ENCODE data around the gene BMPER.

Gene BMPER

DNA sequence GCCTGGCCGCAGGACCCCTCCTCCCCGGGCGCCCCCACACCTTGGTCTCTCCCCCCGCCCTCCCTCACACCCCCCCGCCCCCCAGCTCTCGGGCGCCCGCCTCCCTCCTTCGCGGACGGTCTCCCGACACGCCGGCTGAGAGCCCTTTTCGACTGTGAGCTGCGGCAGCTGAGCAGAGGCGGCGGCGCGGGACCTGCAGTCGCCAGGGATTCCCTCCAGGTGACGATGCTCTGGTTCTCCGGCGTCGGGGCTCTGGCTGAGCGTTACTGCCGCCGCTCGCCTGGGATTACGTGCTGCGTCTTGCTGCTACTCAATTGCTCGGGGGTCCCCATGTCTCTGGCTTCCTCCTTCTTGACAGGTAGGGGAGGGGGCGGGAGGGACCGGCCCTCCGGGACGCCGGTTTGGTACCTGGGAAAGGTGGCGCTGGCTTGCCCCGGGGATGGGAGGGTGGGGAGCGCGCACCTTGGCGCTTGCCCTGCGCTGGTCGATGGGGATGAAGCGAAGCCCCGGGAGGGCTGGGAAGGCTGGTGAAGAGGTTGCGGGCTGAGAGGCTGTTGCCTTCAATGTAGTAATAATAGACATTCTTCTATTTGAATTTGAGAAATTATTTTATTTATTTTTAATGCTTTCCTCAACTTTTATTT lies at the start of gene BMPER:
BMPER (plus strand) TSS at position 151 of the 644 bp plus-strand sequence; CDS start at position 226, 75 bp downstream.
- peak; percentile 51 for DNase-seq (ENCODE audit: low spot score)

DNA sequence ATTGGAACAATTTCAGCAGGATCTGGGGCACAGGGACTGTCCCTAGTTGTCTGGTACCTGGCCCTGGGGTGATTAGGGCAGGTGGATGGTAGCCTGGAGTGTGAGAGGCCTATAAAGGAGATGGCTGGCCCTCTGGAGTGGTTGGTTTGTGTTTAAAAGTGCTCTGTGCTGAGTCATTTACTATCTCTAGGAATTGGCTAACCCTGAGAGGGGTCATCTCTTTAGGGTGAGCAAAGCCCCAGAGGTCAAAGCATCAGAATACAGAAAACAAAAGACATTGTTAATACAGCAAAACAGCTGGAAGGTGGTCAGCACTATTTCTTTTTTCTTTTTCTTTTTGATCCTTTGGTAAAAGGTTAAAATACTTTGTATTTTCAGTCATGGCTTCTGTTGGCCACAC lies 43.4 kb upstream of the BMPER start:
- no peak for DNase-seq (ENCODE audit: low spot score)

DNA sequence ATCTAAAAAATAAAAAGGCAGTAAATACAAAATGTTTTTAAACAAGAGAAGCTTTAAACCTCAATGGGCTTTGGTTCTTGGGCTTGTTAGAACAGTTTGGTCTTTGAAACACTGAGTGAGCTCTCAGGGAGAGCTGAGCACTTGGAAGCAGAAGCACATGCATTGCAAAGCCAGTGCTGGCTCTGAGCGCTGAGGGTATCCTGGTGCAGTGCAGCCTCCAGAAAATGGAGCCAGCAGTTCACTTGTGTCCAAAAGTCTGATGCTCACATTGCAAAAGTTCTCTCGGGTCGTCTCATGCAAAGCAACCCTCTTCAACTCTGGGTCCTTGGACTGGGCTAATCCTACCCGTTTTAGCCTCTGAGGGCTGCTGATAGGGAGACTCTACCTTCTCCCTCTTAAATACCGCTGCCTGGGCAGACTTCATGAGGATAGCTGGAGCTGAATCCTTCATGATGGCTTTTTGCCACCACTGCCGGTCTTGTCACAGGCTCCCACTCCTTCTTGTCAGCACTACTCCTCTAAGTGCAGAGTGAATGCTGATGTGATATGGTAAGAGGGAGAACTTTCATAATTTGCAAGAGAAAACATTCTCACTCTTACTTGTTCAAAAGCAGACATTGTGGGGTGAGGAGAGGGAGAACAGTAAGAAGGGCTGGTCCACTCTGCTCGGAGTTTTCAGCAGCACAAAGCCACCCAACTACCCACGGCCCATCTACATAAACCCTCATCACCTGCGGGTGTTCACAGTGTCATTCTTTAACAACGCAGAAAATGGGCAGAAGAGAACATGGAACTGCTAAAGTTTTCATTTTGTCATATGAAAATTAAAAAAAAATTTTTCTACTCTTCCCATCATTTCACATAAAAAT lies 42.2 kb upstream of the BMPER start:
- DNase-seq (ENCODE audit: low spot score), result no peak

DNA sequence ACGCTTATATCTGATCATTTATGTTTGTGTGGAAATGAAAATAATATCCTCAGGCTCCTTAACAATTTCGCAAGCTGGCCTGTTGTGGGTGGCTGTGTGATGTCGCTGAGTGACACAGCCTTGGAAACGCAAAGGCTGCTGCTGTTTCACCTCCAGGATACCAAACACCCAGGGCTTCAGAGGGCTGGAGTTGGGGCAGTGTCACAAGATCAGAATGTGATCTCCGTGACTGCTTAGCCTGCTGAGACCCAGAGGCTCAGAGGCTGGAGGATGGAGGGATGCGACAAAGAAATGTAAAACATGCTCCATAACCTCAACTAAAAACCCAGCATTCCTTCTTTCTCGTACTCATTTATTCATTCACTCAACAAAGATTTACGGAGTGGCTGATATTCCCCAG lies 37.2 kb upstream of the BMPER start:
- DNase-seq (ENCODE audit: low spot score), result peak; percentile 90

DNA sequence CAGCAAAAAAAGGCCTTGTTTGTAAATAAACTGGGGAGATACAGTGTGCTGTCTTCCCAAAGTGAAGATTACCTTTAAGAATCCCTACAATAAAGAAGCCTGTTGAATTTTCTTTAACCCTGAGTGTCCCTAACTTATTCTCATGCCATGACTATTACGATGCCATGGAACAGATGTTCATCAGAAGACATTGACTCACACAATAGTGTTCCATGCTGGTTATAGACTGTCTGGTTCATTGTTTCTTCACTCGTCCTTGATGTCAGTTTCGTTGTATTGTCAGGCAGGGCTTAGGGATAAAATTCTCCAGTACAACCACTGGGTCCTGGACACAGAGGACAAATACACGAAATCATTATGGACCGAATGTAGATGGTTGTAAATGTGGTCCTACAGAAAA lies 36.2 kb upstream of the BMPER start:
- no peak for DNase-seq (ENCODE audit: low spot score)

DNA sequence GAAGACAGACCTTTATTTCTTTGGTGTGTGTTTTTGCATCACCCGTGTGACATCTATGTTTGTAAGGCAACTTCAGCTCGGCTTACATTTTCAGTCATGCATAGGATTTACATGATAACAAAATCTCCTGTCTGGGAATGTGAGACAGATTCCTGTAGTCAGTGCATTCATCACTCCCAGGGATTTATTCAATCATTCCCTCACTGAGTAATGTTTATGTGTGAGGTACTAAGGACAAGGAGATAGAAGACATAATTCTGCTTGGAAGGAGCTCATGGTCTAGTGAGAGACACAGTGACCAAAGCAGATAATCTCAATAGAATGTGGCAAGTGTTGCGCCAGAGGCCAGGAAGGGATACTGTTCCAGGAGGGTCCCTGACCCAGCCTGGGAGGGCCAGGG lies 35.2 kb upstream of the BMPER start:
- DNase-seq (ENCODE audit: low spot score), result no peak

DNA sequence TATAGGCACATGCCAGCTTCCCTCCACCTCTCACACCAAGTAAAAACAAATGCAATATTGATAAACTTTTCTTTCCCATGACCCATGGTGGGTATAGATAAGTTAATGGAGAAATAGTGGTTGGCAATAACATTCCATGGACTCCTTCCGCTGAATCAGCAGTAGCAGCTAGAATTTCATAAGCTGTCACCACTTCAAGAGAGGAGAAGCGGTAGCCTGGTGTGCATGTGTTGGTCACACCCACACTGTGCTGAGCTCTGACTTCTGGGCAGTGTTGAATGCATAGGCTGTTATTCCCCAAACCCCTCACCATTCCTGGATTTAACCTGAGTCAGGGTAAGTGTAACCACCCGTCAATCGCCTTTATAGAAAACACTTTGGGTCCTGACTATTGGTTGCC lies 32.5 kb upstream of the BMPER start:
- DNase-seq (ENCODE audit: low spot score), result no peak

DNA sequence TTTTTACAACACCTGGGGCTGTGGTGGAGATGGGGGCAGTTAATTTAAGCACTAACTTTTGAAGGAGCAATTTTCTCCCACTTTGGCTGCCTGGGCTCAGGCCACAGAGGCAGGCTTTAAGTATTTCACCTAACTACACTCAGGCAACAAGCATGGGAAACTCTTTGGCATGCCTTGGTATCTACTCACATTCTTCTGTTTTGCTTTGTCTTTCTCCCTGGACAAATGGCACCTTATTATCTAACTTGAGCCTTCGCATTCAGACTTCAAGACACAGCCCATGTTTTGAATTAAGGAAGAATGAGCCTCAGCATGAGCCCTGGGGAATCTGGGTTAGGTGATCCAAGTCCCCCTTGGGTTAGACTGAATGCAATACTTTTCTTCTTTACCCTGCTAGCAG lies 31.8 kb upstream of the BMPER start:
- DNase-seq (ENCODE audit: low spot score), result no peak

DNA sequence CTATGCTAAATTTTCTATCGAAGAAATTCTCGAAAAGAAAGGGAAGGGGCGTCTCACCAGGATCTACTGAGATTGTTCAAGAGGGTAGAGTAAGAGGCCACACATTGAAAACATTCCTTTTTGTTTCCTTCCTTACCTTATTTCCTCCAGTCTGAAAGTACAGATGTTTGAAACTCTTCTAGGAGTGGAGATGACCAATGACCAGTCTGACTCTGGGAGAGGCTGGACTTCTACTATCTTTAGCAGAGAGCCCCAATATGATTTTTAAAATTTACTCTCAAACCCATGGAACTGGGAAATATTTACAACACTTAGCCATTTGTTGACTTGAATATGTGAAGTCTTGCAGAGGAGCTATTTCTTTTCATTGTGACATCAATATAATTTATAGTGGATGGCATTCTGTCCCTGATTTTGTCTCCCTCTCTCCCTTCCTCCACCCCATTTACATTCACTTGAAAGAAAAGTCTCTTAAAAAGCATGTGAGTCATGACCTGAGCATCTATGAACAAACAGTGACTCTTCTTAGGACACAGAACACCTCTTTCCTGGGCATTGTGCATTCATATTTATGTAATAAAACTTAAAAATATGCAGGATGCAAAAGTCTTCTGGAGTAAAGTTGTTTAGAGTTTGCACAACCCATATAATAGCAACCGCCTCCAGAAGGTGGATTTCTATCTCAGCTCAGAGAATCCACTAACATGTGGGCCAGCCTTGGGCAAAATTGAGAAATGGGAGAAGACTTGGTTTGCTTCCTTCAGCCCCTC lies 31.2 kb upstream of the BMPER start:
- DNase-seq (ENCODE audit: low spot score), result peak; percentile 60

DNA sequence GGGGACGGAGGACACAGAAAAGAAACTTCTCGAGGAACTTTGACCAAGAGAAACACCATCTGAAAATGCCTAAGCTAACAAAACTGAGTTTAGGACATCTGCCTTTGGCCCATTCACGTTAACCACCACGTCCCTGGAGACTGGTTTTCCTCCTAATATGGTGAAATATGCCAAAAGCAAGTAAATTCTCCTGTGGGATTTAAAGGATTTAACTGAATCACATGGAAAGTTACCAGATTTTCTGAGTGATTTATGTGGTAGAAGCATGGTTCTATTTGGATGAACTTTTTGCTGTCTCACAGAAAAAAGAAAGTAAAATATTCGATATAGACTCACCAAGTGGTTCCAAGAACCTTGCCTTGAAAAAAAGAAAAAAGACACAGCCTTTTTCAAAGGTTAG lies 30.4 kb upstream of the BMPER start:
- peak; percentile 78 for DNase-seq (ENCODE audit: low spot score)

DNA sequence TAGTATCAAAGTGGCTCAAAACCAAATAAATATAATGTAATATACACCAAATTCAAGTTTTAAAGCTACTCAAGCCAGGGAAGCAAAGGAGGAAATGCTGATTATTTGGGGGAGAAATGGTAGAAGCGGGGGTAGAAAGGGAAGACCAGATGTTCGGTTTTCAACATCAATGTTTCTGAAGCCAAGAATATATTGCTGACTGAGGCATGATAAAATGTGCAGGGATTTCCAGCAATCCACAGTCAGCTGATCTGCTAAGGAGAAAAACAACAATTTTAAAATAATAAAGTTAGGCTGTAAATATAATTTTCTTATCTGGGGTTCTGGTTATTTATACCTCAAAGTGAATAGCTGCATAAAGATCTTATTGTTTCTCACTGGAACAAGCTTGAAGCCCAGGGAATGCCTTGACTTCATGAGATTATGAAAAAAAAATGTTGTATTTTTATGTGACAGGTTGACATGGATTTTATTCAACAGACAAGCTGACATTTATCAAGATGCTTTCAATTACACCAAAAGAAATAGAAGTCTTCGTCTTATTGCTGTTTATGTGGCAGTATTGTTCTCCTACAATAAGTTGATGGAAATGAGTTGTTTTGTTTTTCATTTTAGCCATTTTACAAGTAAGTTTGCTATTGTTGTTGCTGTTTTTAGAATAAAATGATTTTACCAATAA lies 28.6 kb upstream of the BMPER start:
- no peak for DNase-seq (ENCODE audit: low spot score)

DNA sequence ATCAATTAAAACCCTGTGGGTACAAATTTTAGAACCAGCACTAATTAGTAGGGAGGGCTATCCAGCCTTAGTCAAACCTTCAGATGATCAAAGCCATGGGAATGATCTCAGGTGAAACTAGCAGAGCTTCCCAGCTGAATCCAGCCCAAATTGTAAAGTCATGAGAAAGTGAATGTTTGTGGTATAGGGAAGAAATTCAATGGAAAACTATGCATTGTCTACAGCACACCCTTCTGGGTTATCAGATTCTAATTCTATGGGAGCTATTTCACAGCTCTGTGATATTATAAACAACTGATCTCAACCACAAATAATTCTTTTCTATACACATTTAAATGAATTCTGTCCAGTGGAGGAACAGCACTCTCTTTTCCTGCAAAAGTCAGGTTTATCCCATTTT lies 24.6 kb upstream of the BMPER start:
- DNase-seq (ENCODE audit: low spot score), result no peak

DNA sequence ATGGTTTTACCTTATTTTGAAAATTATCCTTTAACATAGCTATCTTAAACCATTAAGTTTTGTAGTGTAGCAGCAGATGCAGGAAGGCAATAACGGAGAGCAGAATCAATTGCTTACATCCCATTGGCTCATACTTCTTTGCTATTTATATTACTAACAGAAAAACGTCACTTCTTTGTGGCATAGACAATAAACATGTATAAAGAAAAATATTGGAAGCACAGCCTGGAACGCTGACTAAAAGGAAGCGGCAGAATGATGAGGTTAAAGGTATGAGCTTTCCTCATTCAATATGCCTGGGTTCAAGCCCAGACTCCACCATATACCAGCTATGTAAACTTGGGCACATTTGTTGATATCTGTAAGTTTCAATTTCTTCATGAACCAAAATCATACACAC lies 24.0 kb upstream of the BMPER start:
- DNase-seq (ENCODE audit: low spot score), result no peak

DNA sequence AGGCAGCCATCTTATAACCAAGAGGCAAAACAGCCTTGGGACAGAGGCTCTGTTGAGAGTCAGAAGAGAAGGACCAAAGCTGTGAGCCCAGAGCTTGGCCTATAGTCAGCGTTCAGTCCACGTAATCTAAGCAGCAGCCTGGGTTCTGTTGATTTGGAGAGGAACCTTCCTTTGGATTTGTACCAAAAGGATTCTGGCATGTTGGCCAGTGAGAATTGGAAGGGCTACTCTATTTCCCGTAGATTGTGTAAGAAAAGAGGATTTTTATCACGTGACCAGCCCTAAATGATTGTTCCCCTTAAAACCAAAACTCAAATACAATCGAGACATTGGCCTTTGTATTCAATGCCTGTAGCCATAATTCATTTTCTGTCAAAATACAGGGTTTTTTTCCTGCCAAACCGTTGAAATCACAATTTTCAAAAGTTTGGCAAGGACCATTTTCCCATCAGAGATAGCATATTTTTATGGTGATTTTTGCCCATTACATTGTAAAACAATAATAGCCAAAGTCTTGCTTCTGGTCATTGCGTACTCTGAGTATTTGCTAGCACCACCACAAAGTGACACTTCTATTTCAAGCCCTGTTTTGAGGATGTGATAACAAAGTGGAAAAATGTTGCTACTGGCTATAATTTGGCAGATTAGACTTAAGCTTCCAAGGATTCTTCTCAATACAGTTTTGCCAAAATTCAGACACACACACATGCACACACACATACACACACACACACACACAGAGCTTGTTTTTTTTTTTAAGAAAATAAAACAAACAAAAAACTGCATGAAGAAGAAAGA lies 23.1 kb upstream of the BMPER start:
- DNase-seq (ENCODE audit: low spot score), result no peak

DNA sequence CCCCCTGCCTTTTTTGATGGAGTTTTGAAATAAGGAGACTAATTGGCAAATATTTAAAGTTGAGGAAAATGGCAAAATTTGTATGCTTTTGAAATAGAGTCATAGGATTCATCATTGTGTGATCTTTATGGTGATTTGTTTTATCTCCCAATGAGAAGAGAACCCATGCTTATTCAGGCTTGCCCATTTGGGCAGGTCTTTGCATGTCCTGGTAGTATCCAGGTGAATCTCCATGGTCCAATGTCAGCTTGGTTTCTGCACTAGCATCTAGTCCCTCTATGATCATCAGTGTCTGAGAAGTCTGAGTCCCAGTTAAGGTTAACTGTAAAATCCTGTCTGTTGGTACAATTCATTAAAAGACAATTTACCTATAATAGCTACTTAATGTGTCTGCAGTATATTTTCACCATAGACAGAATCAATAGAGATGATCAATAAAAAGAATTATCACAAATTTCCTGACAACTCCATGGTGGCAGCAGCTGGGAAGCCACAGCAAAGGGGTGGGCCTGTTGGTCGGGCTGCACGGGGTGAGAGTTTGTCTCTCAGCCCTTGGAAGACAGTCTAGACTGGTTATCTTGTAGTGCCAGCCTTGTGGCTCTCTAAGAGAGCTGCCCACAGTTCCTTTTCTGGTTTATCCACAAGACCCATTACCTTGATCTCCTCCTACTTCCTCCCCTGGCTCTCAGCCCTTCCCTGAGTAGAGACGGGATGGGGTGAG lies 22.2 kb upstream of the BMPER start:
- no peak for DNase-seq (ENCODE audit: low spot score)

DNA sequence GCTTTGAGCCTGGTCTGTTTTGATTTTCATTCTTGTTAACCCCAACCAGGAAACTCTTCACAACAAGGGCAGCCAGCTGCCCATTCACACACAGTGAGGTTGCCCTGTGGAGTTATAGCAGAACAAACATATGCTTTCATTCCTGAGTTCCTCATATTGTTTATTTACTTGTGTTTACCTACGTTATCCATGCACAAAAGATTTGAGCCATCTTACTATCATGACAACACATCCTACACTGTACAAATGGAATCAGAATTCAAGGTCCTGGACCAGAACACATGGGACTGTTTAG lies 21.7 kb upstream of the BMPER start:
- DNase-seq (ENCODE audit: low spot score), result no peak

DNA sequence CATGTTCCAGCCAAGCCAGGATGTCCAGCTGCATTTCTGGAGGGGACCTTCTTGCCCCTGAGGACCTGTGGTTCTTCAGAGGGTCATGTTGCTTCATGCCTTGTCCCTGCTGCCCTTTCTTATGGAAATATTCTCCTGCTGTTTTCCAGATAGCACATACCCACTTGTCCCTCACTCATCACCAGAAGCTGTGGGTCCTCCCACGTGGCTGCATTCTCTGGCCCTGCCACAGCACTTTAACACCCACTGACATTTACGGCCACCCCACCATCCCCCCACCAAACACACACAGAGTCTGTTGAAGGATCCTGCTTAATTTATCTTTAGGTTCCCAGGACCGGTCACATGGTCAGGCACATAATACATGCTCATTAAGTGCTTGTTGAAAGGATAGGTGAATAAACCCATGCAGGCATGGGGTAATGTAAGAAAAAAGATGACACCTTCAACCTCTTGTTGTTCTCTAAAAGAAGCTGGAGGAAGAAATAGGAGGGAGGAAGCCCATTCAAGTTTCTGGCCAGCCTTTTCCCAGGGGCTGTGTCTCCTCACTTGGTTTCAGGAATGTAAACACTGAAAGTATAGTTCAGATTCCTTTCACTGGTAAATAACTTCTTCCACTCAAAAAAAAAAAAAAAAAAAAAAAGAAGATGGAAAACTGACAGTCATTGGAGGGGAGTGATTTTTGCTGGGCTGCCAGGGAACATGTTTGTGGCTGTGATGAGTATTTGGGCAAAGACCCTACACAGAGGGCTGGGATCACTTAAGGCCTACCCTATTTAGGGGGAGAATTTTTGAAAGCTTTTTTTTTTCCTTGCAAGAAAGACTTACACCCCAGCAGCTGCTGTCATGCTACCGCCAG lies 19.8 kb upstream of the BMPER start:
- DNase-seq (ENCODE audit: low spot score), result no peak

DNA sequence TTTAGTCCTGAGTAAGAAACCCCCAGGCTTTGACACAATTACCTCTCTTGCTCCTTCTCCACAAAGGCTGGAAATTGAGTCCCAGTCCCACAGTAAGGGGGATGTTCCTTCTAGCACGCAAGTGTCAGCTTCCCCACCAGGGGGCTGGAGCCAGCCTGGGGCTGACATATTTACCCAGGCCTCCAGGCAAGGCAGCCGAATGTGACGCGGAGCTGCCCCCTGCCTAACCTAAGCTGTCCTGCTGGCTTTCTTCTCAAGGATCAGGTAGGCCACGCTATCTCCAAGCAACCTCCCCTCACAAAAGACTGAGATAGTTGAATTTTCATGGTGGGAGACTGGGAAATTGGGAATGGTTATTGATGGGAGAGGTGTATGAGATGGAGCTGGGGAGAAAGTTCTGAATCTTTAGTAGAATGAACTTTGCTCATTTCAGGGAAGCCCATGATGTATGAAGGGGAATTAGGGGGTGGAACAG lies 19.2 kb upstream of the BMPER start:
- DNase-seq (ENCODE audit: low spot score), result no peak

DNA sequence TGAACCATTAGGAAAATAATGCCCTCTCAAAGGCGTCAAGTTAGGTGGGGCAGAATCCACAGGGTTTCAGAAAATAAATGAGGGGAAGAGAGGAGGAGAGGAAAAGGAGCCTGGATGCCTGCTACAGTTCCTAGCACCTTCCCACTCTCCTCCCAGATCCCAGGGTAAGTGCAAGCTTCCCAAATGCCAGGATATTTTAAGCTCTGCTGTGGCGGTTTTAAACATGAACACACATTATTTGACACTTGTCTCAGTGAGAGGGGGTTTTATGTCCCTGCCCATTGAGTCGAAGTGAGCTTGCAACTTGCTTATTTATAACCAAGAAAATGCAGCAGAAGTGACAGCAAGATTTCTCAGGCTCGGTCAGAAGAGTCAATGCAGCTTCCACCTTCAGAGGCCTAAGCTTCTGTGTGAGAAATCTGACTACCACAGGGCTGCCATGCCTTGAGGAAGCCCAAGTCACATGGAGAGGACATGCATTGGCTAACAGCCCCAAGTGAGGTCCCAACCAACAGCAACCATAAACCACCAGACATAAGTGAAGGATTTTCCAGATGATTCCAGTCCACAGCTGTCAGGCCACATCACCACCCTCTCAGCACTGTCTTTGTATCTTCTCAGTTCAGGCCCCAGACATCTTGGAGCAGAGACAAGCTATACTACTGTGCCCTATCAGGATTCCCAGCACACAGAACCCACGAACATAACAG lies 17.9 kb upstream of the BMPER start:
- no peak for DNase-seq (ENCODE audit: low spot score)

Data from AG08395 (cell line).